Measurements from ENCODE around the gene STING1. TPM values are rescaled to one million over a fixed set of nuclear protein-coding genes. Genes with fewer than 3 reads are reported as not detected.
A peak's percentile ranks its signal among the peaks of the same experiment; 100 is the strongest.

The STING1 gene
- total RNA-seq, 1 donor from 2014 or later: 79.1 TPM

- no peak for DNase-seq (ENCODE audit: low read depth)
Measured at GRCh38 chr5:139468421-139468931, 14.1 kb downstream of the STING1 start.

GRCh38 chr5:139462586-139463276, 19.8 kb downstream of the STING1 start, which contains the start of gene ECSCR:
TSS of gene ECSCR (minus strand) at chr5:139462743. CDS start at chr5:139462670, 73 bp downstream.
- DNase-seq (ENCODE audit: low read depth): peak; percentile 65

- peak; percentile 53 for DNase-seq (ENCODE audit: low read depth)
Measured at GRCh38 chr5:139461698-139462097, 20.9 kb downstream of the STING1 start.

GRCh38 chr5:139461176-139461575, 21.4 kb downstream of the STING1 start:
- DNase-seq (ENCODE audit: low read depth): no peak

- DNase-seq (ENCODE audit: low read depth): peak; percentile 82
Measured at GRCh38 chr5:139460455-139460854, 22.1 kb downstream of the STING1 start.

GRCh38 chr5:139459451-139459934, 23.1 kb downstream of the STING1 start:
- no peak for DNase-seq (ENCODE audit: low read depth)

- peak; percentile 57 for DNase-seq (ENCODE audit: low read depth)
Measured at GRCh38 chr5:139458580-139459407, 23.8 kb downstream of the STING1 start.

GRCh38 chr5:139457653-139458306, 24.8 kb downstream of the STING1 start:
- no peak for DNase-seq (ENCODE audit: low read depth)

- no peak for DNase-seq (ENCODE audit: low read depth)
Measured at GRCh38 chr5:139457241-139457640, 25.3 kb downstream of the STING1 start.

- DNase-seq (ENCODE audit: low read depth): no peak
Measured at GRCh38 chr5:139456776-139457175, 25.8 kb downstream of the STING1 start.

- DNase-seq (ENCODE audit: low read depth): no peak
Measured at GRCh38 chr5:139454568-139455290, 27.8 kb downstream of the STING1 start.

GRCh38 chr5:139453683-139454567, 28.6 kb downstream of the STING1 start:
- no peak for DNase-seq (ENCODE audit: low read depth)

GRCh38 chr5:139451878-139452660, 30.5 kb downstream of the STING1 start:
- DNase-seq (ENCODE audit: low read depth): no peak

- DNase-seq (ENCODE audit: low read depth): no peak
Measured at GRCh38 chr5:139451176-139451575, 31.4 kb downstream of the STING1 start.

- DNase-seq (ENCODE audit: low read depth): no peak
Measured at GRCh38 chr5:139446956-139447779, 35.4 kb downstream of the STING1 start.

GRCh38 chr5:139445325-139446170, 37.0 kb downstream of the STING1 start:
- no peak for DNase-seq (ENCODE audit: low read depth)

- peak; percentile 94 for DNase-seq (ENCODE audit: low read depth)
Measured at GRCh38 chr5:139443831-139444453, 38.6 kb downstream of the STING1 start.
